CD1c-positive myeloid dendritic cell (primary cell): Measurements from ENCODE around the gene EIF4E3.

ENCODE experiments used
- DNase-seq: peaks from one replicate; pipeline ENCODE4 v3.0.0-alpha.2; 2016; ENCODE audit errors: extremely low spot score

Gene EIF4E3

DNA sequence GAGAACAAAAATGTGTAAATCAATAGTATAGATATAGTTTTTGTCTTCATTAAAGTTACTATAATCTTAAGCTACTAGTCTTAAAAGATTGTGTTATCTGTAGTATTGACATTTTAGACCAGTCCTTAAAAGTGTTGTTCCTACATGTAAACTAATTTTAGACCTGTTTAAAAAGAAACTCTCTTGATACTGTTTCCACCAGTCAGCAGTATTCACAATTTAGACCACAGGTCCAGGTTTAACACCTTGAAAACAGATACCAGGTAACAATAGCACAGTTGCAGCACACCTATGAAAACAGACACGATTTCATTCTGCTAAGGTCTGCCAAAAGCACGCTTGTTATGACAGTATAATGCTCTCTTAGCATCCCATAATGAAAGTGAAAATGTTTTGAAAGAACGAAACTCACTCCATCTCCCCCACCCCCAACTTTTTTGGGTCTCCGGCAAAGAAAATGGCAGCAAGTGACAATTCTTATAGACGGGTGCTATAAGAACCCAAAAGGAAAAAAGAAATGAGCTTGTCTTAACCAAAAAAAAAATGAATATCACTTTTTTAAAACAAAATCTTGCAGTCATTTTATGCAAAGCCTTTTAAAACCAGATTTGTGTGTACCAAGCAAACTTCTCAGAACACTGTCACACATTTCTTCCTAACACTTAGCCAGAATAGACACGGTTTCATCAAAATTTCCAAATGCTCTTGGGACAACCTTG, 1.6 kb downstream of the EIF4E3 start:
- peak; percentile 50 for DNase-seq

DNA sequence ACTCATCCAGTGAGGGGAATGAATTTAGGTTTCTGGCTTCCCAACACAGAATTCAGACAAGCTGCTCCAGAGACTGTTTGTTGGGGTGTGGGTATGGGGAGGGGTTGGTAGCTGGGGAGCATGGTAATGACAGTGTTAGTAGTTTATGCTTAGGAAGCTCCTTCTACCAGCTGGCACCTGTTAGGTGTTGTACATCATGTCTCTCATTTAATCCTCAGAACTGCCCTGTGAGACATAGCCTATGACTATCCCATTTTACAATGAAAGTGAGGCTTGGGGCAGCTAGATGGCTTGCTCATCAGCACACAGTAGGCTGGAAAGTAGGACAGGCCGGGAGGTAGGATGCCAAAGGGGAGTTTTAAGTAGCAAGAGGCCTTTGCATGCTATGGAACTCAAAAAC, 2.5 kb downstream of the EIF4E3 start:
- no peak for DNase-seq

DNA sequence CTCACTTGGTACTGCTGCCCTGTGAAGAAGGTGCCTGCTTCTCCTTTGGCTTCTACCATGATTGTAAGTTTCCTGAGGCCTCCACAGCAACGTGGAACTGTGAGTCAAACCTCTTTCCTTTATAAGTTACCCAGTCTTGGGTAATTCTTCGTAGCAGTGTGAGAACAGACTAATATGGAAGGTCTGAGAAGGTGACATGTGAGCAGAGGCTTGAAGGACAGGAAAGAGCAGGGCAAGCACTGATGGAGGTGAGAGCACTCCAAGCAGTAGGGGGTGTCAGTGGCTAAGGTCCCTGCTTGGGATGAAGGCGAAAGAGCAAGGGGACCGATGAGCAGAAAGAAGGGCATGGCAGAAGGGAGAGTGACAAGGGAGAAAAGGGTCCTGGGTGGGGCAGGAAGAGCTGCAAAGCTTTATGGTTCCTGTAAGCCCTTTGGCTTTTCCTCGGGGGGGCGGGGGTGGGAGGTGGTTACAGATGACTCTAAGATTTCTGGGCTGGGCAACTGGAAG, 3.5 kb downstream of the EIF4E3 start:
- DNase-seq = no peak

DNA sequence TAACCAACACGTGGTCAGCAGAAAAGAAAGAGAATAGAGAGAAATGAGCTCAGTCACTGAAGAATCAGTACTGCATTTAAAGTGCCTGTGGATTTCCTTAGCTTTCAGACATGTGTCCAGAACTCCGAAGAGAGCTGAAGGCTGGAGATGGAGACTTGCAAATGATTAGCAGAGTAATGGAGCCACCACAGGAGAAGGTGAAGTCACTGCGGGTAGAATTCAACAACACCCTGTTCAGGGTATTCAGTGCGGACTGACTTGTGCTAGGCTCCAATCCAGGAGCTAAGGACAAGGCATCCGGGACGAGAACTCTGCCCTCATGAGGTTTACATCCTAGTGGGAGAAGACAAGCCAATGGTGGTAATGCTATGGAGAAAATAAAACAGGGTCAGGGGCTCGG, 4.2 kb downstream of the EIF4E3 start:
- DNase-seq = no peak

DNA sequence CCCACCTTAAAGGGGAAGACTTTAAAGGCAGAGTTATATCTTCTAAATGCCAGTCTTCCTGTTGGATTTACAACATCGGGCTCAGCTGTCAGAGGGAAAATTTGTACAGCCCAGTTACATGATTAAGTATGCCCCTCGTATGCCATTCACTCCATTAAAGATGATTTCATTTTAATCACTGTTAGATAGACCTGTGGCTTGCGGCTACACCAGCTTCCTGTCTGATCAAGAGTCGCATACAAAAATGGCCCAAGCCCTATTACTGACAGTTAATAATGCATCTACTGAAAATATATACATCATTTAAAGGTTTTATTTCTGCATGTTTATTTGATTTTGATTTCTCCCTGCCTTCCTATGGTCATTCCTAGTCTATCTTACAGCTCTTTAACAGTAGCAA, 7.1 kb downstream of the EIF4E3 start:
- DNase-seq = no peak

DNA sequence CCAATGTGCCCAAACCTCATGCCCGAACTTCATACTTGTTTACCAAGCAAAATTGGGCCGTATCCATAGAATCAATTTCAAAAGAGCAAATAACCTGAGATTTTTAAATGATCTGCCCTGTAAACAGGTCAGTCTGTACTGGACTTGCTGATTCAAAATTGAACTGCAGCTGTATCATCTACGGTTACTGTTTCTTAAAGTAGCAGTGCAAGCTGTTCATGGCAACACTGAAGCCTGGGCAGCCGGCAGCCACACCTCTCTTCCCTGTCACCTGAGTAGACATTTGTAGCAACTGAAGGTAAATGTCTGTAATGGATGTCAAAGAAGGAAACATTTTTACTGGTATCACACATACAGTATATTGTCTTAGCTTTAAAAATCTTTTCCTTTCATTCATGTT, 10.6 kb downstream of the EIF4E3 start:
- DNase-seq = no peak

DNA sequence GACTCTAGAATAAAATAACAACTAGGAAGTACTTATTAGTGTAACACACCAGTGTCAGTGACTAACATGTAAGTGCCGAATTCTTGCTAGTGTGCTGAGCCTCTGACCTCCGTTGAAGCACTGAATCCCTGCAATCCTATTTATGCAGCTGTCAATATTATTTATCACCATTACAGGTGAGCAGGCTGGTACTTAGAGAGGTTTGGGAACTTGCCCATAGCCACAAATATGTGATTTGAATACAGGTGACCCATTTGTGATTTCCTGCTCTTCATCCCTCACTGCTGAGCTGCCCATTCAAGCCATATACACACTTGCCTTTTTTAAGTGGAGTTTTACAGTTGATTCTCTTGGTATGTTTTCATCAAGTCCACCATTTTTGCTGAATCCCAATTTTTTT, 12.2 kb downstream of the EIF4E3 start:
- DNase-seq = no peak

DNA sequence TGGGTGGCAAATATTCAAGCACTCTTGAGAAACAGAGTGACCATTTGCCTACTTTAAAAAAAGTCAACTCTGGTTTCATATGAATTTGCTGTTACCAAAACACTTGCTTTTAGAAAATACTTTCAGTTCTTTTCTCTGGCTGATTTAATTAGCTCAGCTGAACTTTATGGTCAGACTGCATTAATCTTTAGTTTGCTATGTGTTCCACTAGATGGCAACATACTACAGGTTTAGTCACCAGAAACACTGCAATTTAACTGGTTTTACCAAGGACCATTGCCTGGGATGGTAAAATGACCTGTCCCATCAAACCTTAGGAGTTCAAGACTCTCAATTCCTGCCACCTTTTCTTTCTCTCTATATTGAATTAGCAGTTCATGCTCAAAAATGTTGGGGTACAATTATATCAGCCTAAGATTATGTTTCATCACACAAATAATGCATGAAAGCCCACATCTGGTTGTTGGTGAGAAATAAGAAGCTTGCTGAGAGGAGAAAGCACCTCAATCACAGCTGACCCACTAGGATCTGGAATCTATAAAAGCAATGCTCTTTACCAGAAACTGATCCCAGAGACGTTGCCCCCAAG, 14.2 kb downstream of the EIF4E3 start:
- DNase-seq = peak; percentile 76

DNA sequence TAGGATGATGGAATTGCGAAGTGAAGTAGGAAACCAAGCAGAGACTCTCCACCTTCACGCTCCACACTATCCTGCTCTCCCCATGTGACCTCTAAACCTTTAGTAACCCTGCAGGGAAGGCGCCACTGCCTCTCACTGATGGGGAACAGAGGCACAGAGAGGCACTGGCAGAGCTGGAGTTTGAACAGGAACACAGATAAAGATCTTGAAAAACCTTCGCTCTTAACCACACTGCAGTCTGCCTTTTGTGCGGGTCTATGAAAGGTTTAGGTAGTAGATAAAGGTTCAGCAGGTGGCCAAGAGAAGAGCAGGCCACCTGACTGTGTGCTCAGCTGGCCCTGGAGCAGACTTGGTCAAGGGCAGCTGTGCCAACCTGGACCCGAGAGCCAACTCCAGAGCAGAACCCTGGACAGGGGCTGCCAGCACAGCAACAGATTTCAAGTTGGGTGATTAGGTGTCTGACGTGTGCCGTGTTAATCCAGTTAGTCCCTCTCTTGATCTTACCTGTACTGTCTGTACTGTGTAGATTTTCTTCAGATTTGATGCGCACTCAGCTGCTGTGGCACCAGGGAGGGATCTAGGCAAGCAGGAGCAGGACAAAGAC, 15.2 kb downstream of the EIF4E3 start:
- no peak for DNase-seq

DNA sequence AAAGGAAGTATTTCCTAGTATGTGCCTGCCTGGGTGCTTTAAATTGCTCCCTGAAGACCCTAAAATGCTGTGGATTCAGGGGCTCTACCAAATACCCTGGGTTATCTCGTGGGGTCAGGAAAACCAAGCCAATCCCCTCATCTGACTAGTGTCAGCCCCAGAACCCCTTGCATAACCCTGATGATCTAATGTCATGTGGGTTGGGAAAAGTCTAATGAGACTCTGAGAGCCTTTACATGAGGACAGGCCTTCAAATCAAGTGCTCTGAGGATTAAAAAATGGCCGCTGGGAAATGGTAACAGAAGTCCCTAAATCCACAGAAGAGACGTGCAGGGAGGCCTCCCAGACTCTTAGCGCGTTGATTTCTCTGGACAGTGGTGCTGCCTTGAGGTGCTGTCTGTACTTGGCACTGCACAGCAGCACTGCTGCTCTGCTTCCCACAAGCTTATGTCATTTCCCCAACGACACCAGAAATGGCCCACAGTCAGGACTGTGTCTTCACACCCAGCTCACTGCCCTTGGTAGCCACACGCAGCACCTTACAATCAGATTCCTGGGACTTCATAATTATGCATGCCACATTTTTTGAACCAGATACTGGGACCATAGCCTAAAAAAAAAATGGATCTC, 16.6 kb downstream of the EIF4E3 start:
- DNase-seq = peak; percentile 35

DNA sequence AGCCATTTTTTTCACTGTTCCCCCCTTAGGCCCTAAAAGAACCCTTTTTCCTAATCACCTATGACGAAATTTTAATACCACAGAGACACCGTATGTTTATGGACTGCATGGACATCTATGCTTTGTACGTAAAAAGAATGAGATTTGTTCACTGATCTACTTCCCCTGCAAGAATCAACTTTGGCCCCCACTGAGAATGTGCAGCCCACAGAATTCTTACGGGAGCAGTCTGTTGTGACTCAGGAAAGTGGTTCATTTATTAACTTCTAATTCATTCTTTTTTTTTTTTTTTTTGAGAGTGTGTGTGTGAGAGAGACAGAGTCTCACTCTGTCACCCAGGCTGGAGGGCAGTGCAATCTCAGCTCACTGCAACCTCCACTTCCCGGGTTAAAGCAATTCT, 17.6 kb downstream of the EIF4E3 start:
- DNase-seq = no peak

DNA sequence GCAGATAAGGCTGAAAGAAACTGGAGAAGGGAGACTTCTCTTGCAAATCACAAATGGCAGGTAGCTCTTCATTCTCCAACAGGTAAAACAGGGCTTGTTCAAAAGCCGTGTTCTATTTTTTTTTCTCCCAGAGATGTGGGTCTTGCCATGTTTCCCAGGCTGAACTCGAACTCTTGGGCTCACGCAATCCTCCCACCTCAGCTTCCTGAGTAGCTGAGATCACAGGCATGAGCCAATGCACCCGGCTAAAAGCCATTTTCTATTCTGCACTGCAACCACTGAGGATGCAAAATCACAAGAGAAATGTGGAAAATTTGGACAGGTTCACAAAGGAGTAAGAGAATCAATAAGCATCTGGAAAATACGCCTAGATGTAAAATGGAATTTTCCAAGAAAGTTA, 19.5 kb downstream of the EIF4E3 start:
- no peak for DNase-seq

DNA sequence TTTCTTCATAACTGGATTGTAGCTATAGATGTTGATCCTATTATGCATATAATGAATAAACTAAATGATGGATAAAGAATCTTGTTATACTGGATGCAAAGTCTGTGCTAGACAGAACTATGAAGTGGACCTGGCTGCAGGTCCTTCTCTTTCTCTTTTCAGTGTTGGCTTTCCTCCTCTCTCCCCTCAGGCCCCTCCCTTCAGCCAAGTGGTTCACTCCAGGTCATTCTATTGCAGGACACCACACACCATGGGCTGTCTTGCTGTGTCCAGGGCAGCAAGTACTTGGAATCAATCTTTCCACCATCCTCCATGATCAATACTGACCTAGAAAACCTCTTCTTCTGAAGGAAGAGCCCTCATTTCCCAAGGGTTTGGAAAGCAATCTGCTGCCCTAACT, 20.3 kb downstream of the EIF4E3 start:
- DNase-seq = no peak

DNA sequence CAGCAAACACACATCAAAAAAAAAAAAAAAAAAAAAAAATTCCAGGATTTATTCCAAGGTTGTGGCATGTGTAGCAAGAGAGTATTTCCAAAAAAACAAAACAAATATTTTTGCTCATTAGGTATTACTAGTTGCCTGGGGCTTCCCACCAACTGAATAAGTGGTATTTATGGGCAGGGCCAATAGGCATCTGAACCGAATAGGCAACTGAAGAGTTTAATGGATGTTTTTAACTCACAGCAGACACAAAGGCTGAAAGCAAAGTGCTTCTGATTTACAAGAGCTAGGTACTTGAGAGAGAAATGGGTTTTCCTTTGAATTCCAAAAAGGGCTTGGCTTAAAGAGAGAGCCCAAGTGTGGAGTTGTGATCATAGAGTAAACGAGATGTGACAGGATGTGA, 21.4 kb downstream of the EIF4E3 start:
- no peak for DNase-seq

DNA sequence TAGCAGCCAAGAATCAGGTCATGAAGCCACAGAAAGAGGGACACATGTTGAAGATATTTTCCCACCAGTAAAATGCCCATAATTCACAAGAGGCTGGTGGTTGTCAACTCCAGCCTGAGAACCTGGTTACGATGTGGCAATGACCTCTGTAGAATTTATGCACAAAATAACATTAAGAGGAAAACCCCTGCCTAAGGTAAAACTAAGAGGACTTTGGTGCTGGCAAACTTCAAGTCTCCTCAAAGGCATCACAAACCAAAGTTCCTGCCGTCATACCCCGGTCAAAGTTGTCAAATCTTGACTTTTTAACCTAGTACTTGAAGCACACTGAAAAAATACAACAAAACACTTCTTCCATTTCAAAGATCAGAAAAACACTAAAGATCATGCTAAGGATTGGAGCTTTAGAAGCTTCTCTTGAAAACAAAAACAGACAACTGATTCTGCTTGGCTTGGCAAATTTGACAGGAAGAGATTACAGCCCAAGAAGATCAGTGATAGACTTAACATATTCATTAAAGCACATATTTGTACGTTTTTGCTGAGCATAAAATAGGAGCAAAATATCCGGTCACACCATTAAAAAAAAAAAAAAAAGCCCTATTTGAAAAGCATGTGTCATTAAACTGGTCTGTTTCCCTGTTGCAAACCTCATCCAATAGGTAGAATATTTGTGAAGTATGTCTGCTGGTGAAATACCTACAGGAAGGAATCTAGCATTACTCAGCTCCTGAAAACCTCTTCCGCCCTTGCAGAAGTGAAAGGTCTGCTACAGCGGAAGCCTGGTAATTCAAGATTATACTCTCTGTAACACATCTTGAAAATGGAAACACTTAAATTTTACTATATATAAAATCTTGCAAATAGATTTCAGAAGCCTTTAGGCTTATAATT, 22.8 kb downstream of the EIF4E3 start:
- DNase-seq = peak; percentile 42

DNA sequence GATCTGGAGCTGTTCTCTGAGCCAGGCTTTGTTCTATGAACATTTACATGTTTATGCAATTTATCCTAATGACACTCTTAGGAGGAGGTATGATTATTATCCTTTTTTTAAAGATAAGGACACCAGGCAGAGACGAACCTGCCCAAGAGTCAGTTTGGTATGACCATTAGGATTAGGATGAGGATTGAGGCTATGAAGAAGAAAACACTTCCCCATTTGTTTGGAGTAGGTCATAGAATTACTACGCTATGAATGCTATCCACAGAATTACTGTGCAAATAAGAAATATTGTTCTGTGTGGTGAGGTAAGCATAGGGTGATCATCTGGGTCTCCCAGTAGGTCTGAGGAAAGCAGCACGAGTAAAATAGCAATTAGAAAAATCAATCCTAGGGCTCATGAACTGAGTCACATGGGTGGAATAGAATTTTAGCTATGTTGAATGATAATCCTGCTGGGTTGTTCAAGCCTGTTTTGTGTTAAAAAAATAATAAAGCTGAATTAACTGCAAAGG, 23.9 kb downstream of the EIF4E3 start:
- DNase-seq = no peak

DNA sequence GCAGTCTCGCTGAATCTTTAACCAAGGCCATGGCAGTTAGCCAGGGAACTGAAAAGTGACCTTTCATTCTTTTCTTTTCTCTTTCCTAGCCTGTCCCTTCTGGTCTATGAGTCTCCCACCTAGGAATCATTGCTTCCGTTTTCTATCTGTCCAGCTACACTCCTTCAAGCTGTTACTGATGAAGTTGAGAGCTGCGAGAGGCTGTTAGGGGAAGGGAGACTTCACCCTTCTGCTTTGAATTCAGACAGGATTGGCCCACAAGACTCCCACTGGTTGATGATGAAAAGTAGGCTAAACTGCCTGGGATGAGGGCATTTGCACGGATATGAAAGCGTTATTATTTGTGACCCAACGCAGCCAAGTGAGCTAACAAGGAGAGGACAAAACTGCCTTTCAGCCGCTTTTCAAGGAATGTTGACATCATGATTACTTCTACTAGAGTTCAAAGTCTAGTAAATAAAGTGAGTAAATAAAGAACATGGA, 30.2 kb downstream of the EIF4E3 start:
- DNase-seq = no peak

DNA sequence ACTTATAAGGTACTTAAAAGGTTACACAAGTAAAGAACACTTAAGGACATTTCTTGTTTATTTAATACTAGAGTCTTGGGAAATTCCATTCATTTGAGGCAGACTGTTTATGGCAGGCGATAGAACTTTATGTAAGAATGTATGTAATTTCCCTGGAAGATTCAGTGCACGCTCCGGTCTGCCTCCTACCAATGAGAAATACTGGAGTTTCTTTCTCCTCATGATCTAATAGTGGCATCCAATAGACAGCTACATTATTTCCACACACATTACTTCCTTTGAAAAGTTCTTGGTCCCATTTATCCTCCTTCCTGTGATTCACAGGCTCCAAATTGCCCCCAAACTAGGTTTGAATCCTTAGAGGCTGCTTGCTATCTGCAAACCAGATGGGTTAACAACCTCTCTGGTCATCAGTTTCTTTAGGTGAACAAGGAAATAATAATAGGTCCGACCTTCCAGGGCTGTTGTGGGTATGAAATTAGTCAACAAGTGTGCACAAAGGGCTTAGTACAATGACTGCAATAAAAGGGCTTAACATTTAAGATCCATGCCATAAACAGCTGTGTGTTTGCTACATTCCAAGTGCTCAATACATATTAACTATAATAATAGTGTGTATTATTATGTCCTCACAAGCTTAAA, 30.7 kb downstream of the EIF4E3 start:
- DNase-seq = no peak

DNA sequence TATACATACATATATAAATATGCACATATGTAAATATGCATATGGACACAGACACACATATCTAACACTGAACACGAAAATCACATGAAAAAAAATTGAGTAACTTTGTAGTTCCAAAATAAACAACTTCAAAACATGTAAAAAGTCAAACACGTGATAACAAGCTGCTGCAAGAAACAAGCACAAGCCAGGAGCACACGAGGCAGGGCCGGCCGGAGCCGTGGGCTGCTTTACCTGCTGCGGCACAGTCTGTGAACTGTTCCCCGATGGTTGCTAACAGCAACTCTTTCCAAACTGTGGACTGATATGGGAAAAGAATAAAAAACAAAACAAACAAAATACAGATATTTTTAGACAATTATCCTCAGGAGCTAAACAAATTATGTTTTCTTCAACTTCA, 31.6 kb downstream of the EIF4E3 start:
- DNase-seq = no peak

DNA sequence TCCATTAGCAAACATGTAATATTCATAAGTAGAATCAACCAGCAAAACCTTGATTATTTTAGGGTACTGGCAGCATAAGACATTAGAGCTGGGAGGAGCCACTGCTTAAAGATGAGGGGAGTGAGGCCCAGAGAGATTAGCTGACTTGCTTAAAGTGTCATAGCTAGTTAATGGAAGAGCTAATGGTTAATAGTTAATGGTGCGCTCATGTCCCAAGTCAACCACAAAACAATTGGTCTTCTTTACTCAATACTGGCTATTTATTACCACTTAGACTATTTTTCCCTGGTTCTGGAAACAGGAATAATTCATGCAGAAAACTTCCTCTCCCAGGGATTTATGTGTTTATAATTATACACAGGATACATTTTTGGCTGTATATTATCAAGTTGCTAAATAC, 33.1 kb downstream of the EIF4E3 start:
- no peak for DNase-seq

DNA sequence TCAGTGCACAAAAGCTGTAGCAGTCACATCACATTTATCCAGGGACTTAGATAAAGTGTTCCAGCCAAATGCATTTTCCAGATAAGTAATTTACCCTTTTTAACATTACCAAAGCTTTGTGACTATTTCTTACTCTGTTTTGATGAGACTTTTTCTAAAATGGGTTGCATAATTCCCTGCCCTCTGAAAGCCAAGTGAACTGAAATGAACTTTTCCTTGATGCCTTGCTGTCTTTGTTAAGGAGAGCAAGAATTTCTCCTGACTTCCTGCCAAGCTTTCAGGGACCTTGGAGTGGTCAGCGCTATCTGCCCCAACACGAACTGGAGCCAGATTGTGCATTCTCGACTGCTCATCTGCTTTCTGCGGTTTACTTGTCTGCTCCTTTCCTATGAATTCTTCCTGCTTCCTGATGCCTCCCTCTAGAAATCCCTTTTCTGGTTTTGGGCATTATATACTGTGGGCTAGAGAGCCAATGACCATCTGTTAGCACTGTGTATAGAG, 34.8 kb downstream of the EIF4E3 start:
- no peak for DNase-seq
